Neutrophil (primary cell): ENCODE measurements around the gene KRT37.
"Not testable (repeated sequence)": the region's sequence is repeated elsewhere in the genome, so short reads cannot be mapped to it uniquely, and the experiment has no call there.

Experiments
- H3K27ac ChIP-seq: fragments of 200-600 bp; sonication (generic); 2 replicates; pipeline ENCODE4 v1.5.1; 2016; ENCODE audit warnings: mild to moderate bottlenecking, moderate library complexity
- H3K27me3 ChIP-seq: fragments of 200-600 bp; sonication (generic); 2 replicates; pipeline ENCODE4 v1.6.0; 2016; ENCODE audit warnings: mild to moderate bottlenecking
- H3K36me3 ChIP-seq: fragments of 200-600 bp; sonication (generic); 2 replicates; pipeline ENCODE4 v1.5.1; 2017
- H3K4me1 ChIP-seq, 2 experiments: fragments of 200-600 bp in 1 of 2; sonication (generic) in 1 of 2; 1 replicate in 1 of 2; 2 replicates in 1 of 2; pipeline versions ENCODE4 v1.5.1 to v1.6.1; 2013 to 2016; ENCODE audit warnings: low read depth in 1 of 2, low read length in 1 of 2, mild to moderate bottlenecking in 1 of 2, moderate library complexity in 1 of 2; ENCODE audit not compliant: control insufficient read depth in 1 of 2, insufficient read depth in 1 of 2
- H3K4me3 ChIP-seq, 2 experiments: fragments of 200-600 bp in 1 of 2; sonication (generic) in 1 of 2; 1 replicate in 1 of 2; 2 replicates in 1 of 2; pipeline ENCODE4 v1.5.1; 2013 to 2016; ENCODE audit warnings: low read depth in 1 of 2, low read length in 1 of 2, mild to moderate bottlenecking in 1 of 2, moderate library complexity in 1 of 2
- H3K9me3 ChIP-seq: fragments of 200-600 bp; sonication (generic); 2 replicates; pipeline ENCODE4 v1.5.1; 2016
- CTCF ChIP-seq: fragments of 200-600 bp; sonication (generic); IDR thresholded peaks from 2 replicates; pipeline ENCODE4 v1.5.1; 2016; ENCODE audit warnings: antibody characterized with exemption

Gene KRT37

DNA sequence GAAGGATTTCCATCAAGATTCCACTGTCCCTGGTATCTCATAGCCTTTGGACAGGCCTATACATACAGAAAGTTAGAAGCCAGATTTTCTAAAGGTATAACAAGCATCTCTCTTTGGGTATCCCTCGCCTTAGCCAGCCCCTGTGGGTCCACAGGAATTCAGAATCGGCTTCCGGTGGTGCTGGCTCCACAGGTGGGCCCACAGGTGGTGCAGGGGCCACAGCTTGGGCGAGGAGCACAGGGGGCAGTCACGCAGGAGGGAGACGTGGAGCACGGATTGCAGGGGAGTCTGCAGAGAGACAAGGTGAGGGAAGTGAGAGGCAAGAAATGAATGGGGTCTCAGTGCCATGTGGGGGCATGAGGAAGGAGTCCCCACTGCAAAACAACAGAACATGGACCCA, 12.9 kb upstream of the KRT37 start:
- H3K36me3 ChIP-seq = no peaks in the 10 kb centered on the region
- no peaks in the 10 kb centered on the region for H3K9me3 ChIP-seq
- H3K27ac ChIP-seq = no peak overlapping the region
- peaks cover 5 to 28% of the 10 kb centered on the region in 2 experiments for H3K4me1 ChIP-seq
- peaks cover 2% of the 10 kb centered on the region for H3K27me3 ChIP-seq
- TF ChIP-seq CTCF = no peak
- H3K4me3 ChIP-seq = no peak overlapping the region

- TF ChIP-seq CTCF = no peak
- H3K27me3 ChIP-seq = peaks cover 14% of the 10 kb centered on the region
- no peaks in the 10 kb centered on the region for H3K9me3 ChIP-seq
- H3K27ac ChIP-seq = no peak overlapping the region
- H3K36me3 ChIP-seq = no peaks in the 10 kb centered on the region
- H3K4me3 ChIP-seq = no peak overlapping the region
- peaks cover 3 to 18% of the 10 kb centered on the region in 2 experiments for H3K4me1 ChIP-seq
These were observed 10.0 kb upstream of the KRT37 start for GRCh38 chr17:41434415-41434814.

GRCh38 chr17:41434005-41434404, 9.6 kb upstream of the KRT37 start:
- Histone ChIP-seq H3K4me1 (peaks cover 0 to 14% of the 10 kb centered on the region in 2 experiments), H3K27me3 (peaks cover 14% of the 10 kb centered on the region), H3K9me3 (no peaks in the 10 kb centered on the region), H3K36me3 (no peaks in the 10 kb centered on the region), H3K4me3 (no peak overlapping the region), H3K27ac (no peak overlapping the region)
- no peak for TF ChIP-seq CTCF

DNA sequence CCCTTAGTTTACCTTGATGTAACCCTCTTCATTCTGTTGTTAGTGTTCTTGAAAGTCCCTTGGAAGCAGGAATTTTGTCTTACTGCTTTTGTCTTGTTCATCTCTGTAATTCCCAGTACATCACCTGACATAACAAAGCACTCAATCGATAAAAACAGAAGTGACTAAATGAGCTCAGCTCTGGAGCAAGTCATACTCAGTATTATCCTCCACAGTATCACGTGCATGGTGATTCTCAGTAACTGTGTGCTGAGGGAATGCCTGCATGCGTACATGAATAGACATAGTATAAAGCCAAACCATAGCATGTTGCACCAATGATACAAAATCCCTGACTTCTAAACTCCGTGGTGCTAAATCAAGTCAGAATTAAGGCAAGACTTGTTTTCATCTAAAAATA, 9.2 kb upstream of the KRT37 start:
- TF ChIP-seq CTCF = no peak
- H3K4me3 ChIP-seq = no peak overlapping the region
- peaks cover 0 to 10% of the 10 kb centered on the region in 2 experiments for H3K4me1 ChIP-seq
- peaks cover 14% of the 10 kb centered on the region for H3K27me3 ChIP-seq
- no peaks in the 10 kb centered on the region for H3K9me3 ChIP-seq
- H3K27ac ChIP-seq = no peak overlapping the region
- H3K36me3 ChIP-seq = no peaks in the 10 kb centered on the region

DNA sequence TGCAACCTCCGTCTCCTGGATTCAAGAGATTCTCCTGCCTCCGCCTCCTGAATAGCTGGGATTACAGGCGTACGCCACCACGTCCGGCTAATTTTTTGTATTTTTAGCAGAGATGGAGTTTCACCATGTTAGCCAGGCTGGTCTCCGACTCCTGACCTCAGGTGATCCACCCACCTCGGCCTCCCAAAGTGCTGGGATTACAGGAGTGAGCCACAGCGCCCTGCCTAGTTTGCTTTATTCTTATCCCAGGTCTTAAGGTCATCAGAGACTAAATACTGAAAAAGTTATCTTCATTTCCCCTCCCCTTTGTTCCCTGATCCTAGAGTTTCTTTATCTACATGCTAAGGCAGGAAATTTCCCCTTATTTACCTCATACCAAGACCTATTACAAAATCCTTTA, 6.0 kb upstream of the KRT37 start:
- H3K4me3 ChIP-seq, H3K27ac ChIP-seq, H3K4me1 ChIP-seq, H3K9me3 ChIP-seq, H3K36me3 ChIP-seq: not testable (repeated sequence)
- H3K27me3 ChIP-seq = peaks cover 14% of the 10 kb centered on the region

GRCh38 chr17:41429667-41430066, 5.3 kb upstream of the KRT37 start:
- Histone ChIP-seq H3K27ac (no peak overlapping the region), H3K4me1 (peaks cover 0 to 10% of the 10 kb centered on the region in 2 experiments), H3K36me3 (no peaks in the 10 kb centered on the region), H3K27me3 (peaks cover 14% of the 10 kb centered on the region), H3K9me3 (no peaks in the 10 kb centered on the region), H3K4me3 (no peak overlapping the region)
- no peak for TF ChIP-seq CTCF
